NCI-H146 (cell line): Measurements from ENCODE around the gene PTPRM.
"Not testable (repeated sequence)": the region's sequence is repeated elsewhere in the genome, so short reads cannot be mapped to it uniquely, and the experiment has no call there.

Experiments used
- DNase-seq: peaks from one replicate; lab custom pipeline; 2025; lab: John Stamatoyannopoulos, UW

The PTPRM gene

GRCh38 chr18:7946734-7947377 is 379.7 kb downstream of the PTPRM start:
- peak; percentile 96 for DNase-seq

GRCh38 chr18:7950380-7951136 is 383.4 kb downstream of the PTPRM start:
- no peak for DNase-seq

GRCh38 chr18:7953095-7953958 is 386.2 kb downstream of the PTPRM start:
- no peak for DNase-seq

GRCh38 chr18:7954238-7954637 is 387.1 kb downstream of the PTPRM start:
- no peak for DNase-seq

- no peak for DNase-seq
Observed at GRCh38 chr18:7955175-7955574, 388.1 kb downstream of the PTPRM start.

- no peak for DNase-seq
Observed at GRCh38 chr18:7957297-7957696, 390.2 kb downstream of the PTPRM start.

- no peak for DNase-seq
Observed at GRCh38 chr18:7958081-7958896, 391.2 kb downstream of the PTPRM start.

GRCh38 chr18:7958897-7959146 is 391.7 kb downstream of the PTPRM start:
- no peak for DNase-seq

GRCh38 chr18:7966682-7967081 is 399.6 kb downstream of the PTPRM start:
- DNase-seq = not testable (repeated sequence)

GRCh38 chr18:7974200-7974874 is 407.2 kb downstream of the PTPRM start:
- DNase-seq = no peak

- no peak for DNase-seq
Observed at GRCh38 chr18:7977897-7978296, 410.8 kb downstream of the PTPRM start.

- DNase-seq = peak; percentile 89
Observed at GRCh38 chr18:7978834-7979233, 411.7 kb downstream of the PTPRM start.

- DNase-seq = no peak
Observed at GRCh38 chr18:7979714-7980113, 412.6 kb downstream of the PTPRM start.

- DNase-seq = peak; percentile 14
Observed at GRCh38 chr18:7980136-7980535, 413.0 kb downstream of the PTPRM start.

GRCh38 chr18:7980656-7981055 is 413.5 kb downstream of the PTPRM start:
- no peak for DNase-seq

- peak; percentile 22 for DNase-seq
Observed at GRCh38 chr18:7982216-7982615, 415.1 kb downstream of the PTPRM start.

GRCh38 chr18:7987284-7987976 is 420.3 kb downstream of the PTPRM start:
- no peak for DNase-seq

- no peak for DNase-seq
Observed at GRCh38 chr18:7990670-7991069, 423.6 kb downstream of the PTPRM start.

GRCh38 chr18:8001711-8002301 is 434.7 kb downstream of the PTPRM start:
- DNase-seq = peak; percentile 53

- no peak for DNase-seq
Observed at GRCh38 chr18:8003878-8004675, 437.0 kb downstream of the PTPRM start.
